Pons (tissue), 1 donor: Measurements from ENCODE around the gene NUP88.

Source experiments
- DNase-seq: peaks from one replicate; pipeline ENCODE4 v3.0.0-alpha.2; 2016; ENCODE audit warnings: low spot score

The NUP88 gene

GRCh38 chr17:5355421-5356129 is 63.9 kb downstream of the NUP88 start:
- DNase-seq = no peak

GRCh38 chr17:5354886-5355415 is 64.5 kb downstream of the NUP88 start:
- no peak for DNase-seq

GRCh38 chr17:5354310-5354709 is 65.2 kb downstream of the NUP88 start:
- DNase-seq = no peak

- DNase-seq = no peak
These were observed 66.7 kb downstream of the NUP88 start for GRCh38 chr17:5352681-5353289.

- DNase-seq = no peak
These were observed 74.5 kb downstream of the NUP88 start for GRCh38 chr17:5344914-5345313.
